ENCODE results near the gene UBE2E3.

GRCh38 chr2:181007086-181007837 lies 26.9 kb downstream of the UBE2E3 start:
- TF ChIP-seq CTCF (IDR thresholded peaks at IDR 0.05), result no peak
- TF ChIP-seq POLR2A (IDR thresholded peaks at IDR 0.05), result no peak
